HEK293 (cell line): ENCODE measurements around the gene HMCN1.

ENCODE experiments used
- CTCF ChIA-PET: fragments of 350-600 bp; formaldehyde crosslinking; extraction: SDS; loops from one replicate; lab custom pipeline; 2021; ENCODE audit warnings: antibody characterized with exemption; lab: Yijun Ruan, JAX
- POLR2A ChIA-PET: fragments of 300-600 bp; formaldehyde crosslinking; extraction: SDS; loops from one replicate; lab custom pipeline; 2020; ENCODE audit warnings: antibody characterized with exemption, inconsistent platforms; lab: Yijun Ruan, JAX
- H3K27ac ChIP-seq: fragments of 200-500 bp; sonication (Bioruptor generic); 2 replicates; pipeline ENCODE4 v1.5.1; 2014; ENCODE audit warnings: low read depth, low read length, control low read depth, inconsistent platforms; ENCODE audit errors: extremely low read depth
- H3K36me3 ChIP-seq, 2 experiments: fragments of 200-500 bp in 1 of 2; sonication (Bioruptor generic) in 1 of 2; 1 replicate in 1 of 2; 2 replicates in 1 of 2; pipeline ENCODE4 v1.5.1; 2014 to 2017; ENCODE audit warnings: inconsistent platforms in 2 of 2, low read length in 2 of 2; ENCODE audit not compliant: control insufficient read depth in 2 of 2, insufficient read depth in 1 of 2
- H3K4me1 ChIP-seq: fragments of 200-500 bp; sonication (Bioruptor generic); 2 replicates; pipeline ENCODE4 v1.5.1; 2014; ENCODE audit warnings: mild to moderate bottlenecking, low read length, inconsistent platforms; ENCODE audit not compliant: control insufficient read depth, insufficient read depth
- H3K4me3 ChIP-seq: 2 replicates; pipeline ENCODE4 v1.5.1; 2011; ENCODE audit warnings: low read depth, mild to moderate bottlenecking, control low read depth, low read length, moderate library complexity
- H3K9me3 ChIP-seq: fragments of 200-500 bp; sonication (Bioruptor generic); 2 replicates; pipeline ENCODE4 v1.5.1; 2014; ENCODE audit warnings: low read depth, low read length, inconsistent platforms; ENCODE audit not compliant: control insufficient read depth, insufficient read depth
- PRDM1 ChIP-seq: fragments of 450-650 bp; formaldehyde crosslinking; IDR thresholded peaks from 2 replicates; pipeline ENCODE4; 2016; ENCODE audit warnings: missing biosample characterization, missing genetic modification characterization
- WT1 ChIP-seq: fragments of 450-650 bp; formaldehyde crosslinking; IDR thresholded peaks from 2 replicates; pipeline ENCODE4 v1.5.1; 2016; ENCODE audit warnings: missing biosample characterization, missing genetic modification characterization
- YY1 ChIP-seq: fragments of 450-650 bp; formaldehyde crosslinking; IDR thresholded peaks from 2 replicates; pipeline ENCODE4 v1.5.1; 2018; ENCODE audit warnings: missing biosample characterization, missing genetic modification characterization
- ZBTB21 ChIP-seq: fragments of 450-650 bp; formaldehyde crosslinking; IDR thresholded peaks from 2 replicates; pipeline ENCODE4 v1.5.1; 2017; ENCODE audit warnings: missing biosample characterization, missing genetic modification characterization
- ZBTB8A ChIP-seq: fragments of 450-650 bp; formaldehyde crosslinking; IDR thresholded peaks from 2 replicates; pipeline ENCODE4 v1.5.1; 2016; ENCODE audit warnings: missing biosample characterization, missing genetic modification characterization
- ZNF146 ChIP-seq: fragments of 450-650 bp; formaldehyde crosslinking; IDR thresholded peaks from 2 replicates; pipeline ENCODE4 v1.5.1; 2016; ENCODE audit warnings: missing biosample characterization, missing genetic modification characterization
- ZNF155 ChIP-seq: fragments of 450-650 bp; formaldehyde crosslinking; IDR thresholded peaks from 2 replicates; pipeline ENCODE4 v1.5.1; 2016; ENCODE audit warnings: missing biosample characterization, missing genetic modification characterization
- ZNF169 ChIP-seq: fragments of 450-650 bp; formaldehyde crosslinking; IDR thresholded peaks from 2 replicates; pipeline ENCODE4 v1.5.1; 2016; ENCODE audit warnings: missing biosample characterization, missing genetic modification characterization
- ZNF175 ChIP-seq: fragments of 450-650 bp; formaldehyde crosslinking; IDR thresholded peaks from 2 replicates; pipeline ENCODE4 v1.5.1; 2016; ENCODE audit warnings: missing biosample characterization, missing genetic modification characterization
- ZNF2 ChIP-seq: fragments of 450-650 bp; formaldehyde crosslinking; IDR thresholded peaks from 2 replicates; pipeline ENCODE4 v1.5.1; 2016; ENCODE audit warnings: missing biosample characterization, missing genetic modification characterization
- ZNF23 ChIP-seq: fragments of 450-650 bp; formaldehyde crosslinking; IDR thresholded peaks from 2 replicates; pipeline ENCODE4 v1.5.1; 2016; ENCODE audit warnings: missing biosample characterization, missing genetic modification characterization, borderline replicate concordance
- ZNF274 ChIP-seq, 2 experiments: fragments of 200-500 bp in 1 of 2; fragments of 450-650 bp in 1 of 2; sonication (Bioruptor generic) in 1 of 2; formaldehyde crosslinking in 1 of 2; IDR thresholded peaks; 2 replicates each; pipeline versions ENCODE4 v1.5.1 to v1.6.1; 2014 to 2016; ENCODE audit warnings: borderline replicate concordance in 1 of 2, inconsistent platforms in 1 of 2, low read length in 1 of 2, missing biosample characterization in 1 of 2, missing genetic modification characterization in 1 of 2
- ZNF324 ChIP-seq: fragments of 450-650 bp; formaldehyde crosslinking; IDR thresholded peaks from 2 replicates; pipeline ENCODE4 v1.5.1; 2016; ENCODE audit warnings: missing biosample characterization, missing genetic modification characterization
- ZNF394 ChIP-seq: fragments of 450-650 bp; formaldehyde crosslinking; IDR thresholded peaks from 2 replicates; pipeline ENCODE4 v1.5.1; 2016; ENCODE audit warnings: missing biosample characterization, missing genetic modification characterization, mild to moderate bottlenecking, moderate library complexity, borderline replicate concordance
- ZNF510 ChIP-seq: fragments of 450-650 bp; formaldehyde crosslinking; IDR thresholded peaks from 2 replicates; pipeline ENCODE4 v1.5.1; 2018; ENCODE audit warnings: mild to moderate bottlenecking, missing genetic modification characterization, missing biosample characterization; ENCODE audit not compliant: insufficient replicate concordance
- ZNF529 ChIP-seq: fragments of 450-650 bp; formaldehyde crosslinking; IDR thresholded peaks from 2 replicates; pipeline ENCODE4 v1.5.1; 2017; ENCODE audit warnings: missing genetic modification characterization, missing biosample characterization; ENCODE audit not compliant: insufficient replicate concordance
- ZNF561 ChIP-seq: fragments of 450-650 bp; IDR thresholded peaks from 2 replicates; pipeline ENCODE4 v1.5.1; 2018; ENCODE audit warnings: missing biosample characterization, missing genetic modification characterization, borderline replicate concordance
- ZNF701 ChIP-seq: fragments of 450-650 bp; formaldehyde crosslinking; IDR thresholded peaks from 2 replicates; pipeline ENCODE4 v1.5.1; 2016; ENCODE audit warnings: missing biosample characterization, missing genetic modification characterization
- ZNF707 ChIP-seq: fragments of 450-650 bp; formaldehyde crosslinking; IDR thresholded peaks from 2 replicates; pipeline ENCODE4 v1.5.1; 2016; ENCODE audit warnings: missing biosample characterization, missing genetic modification characterization
- ZSCAN23 ChIP-seq: fragments of 450-650 bp; formaldehyde crosslinking; IDR thresholded peaks from 2 replicates; pipeline ENCODE4 v1.5.1; 2016; ENCODE audit warnings: missing biosample characterization, missing genetic modification characterization
- TF ChIP-seq, protein P1 (sequence below): fragments of 450-650 bp; formaldehyde crosslinking; IDR thresholded peaks from 2 replicates; pipeline ENCODE4 v1.5.1; 2016; ENCODE audit warnings: missing biosample characterization, missing genetic modification characterization
- TF ChIP-seq, protein P2 (sequence below): fragments of 450-650 bp; formaldehyde crosslinking; IDR thresholded peaks from 2 replicates; pipeline ENCODE4 v1.5.1; 2016; ENCODE audit warnings: missing biosample characterization, missing genetic modification characterization
- TF ChIP-seq, protein P3 (sequence below): fragments of 450-650 bp; formaldehyde crosslinking; IDR thresholded peaks from 2 replicates; pipeline ENCODE4 v1.5.1; 2016; ENCODE audit warnings: missing biosample characterization, missing genetic modification characterization

Gene HMCN1

DNA sequence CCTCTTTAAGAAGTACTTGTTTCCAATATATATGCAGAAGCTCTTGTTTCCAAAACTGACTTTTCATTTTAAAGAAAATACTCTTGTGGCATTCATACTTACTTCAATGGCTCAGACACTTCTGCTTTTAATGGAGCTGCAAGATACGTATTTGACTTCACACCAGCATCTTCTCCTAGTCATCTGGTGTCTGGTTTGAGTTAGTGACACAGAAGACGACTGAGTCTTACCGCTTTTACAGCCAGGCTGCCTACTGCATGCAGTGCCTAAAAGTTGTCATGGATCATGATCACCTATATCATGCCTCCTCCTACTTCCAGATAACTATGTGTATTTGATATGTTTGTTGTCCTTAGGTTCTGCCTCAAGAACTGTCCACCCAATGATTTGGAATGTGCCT, 455.0 kb downstream of the HMCN1 start (continued):
- TF ChIP-seq ZNF510 (tag by site-specific recombination) (no peak), ZNF561 (tag by site-specific recombination) (no peak), ZNF169 (tag by site-specific recombination) (no peak), ZNF529 (no peak)
- TF ChIP-seq, protein P1, sequence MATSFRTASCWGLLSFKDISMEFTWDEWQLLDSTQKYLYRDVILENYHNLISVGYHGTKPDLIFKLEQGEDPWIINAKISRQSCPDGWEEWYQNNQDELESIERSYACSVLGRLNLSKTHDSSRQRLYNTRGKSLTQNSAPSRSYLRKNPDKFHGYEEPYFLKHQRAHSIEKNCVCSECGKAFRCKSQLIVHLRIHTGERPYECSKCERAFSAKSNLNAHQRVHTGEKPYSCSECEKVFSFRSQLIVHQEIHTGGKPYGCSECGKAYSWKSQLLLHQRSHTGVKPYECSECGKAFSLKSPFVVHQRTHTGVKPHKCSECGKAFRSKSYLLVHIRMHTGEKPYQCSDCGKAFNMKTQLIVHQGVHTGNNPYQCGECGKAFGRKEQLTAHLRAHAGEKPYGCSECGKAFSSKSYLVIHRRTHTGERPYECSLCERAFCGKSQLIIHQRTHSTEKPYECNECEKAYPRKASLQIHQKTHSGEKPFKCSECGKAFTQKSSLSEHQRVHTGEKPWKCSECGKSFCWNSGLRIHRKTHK (tag by site-specific recombination) = no peak
- TF ChIP-seq, all 188 proteins: peak for 0

DNA sequence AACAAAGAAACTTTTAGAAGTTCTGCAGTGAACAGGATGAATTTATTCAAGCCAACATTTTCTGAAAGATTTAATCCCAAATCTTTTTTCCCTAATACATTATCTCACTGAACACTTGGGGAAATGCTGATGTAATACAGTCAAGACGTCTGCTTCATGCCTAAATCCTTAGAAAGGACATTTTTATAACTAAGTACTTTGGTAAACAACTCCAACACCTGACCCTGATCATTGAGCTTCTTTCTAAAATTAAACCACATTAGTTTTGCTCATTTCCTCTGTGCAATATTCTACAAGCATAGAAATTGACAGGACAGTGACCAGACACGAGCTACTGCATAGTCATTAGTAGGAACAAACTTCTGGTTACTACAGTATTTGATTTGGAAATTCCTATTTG, 457.3 kb downstream of the HMCN1 start:
- H3K4me3 ChIP-seq = no peak overlapping the region
- ChIA-PET POLR2A (no interaction called here), CTCF (no interaction called here)
- TF ChIP-seq ZNF2 (tag by site-specific recombination) (no peak), ZNF155 (tag by site-specific recombination) (no peak), YY1 (tag by site-specific recombination) (no peak), PRDM1 (no peak), ZNF274 (IDR thresholded peaks at IDR 0.05; ENCODE audit: low read length) (no peak), ZNF274 (tag by site-specific recombination; IDR thresholded peaks at IDR 0.05; ENCODE audit: borderline replicate concordance) (no peak), ZNF707 (tag by site-specific recombination) (no peak), ZNF23 (no peak), ZNF394 (tag by site-specific recombination) (no peak), ZNF701 (no peak), ZNF175 (tag by site-specific recombination) (no peak), ZSCAN23 (tag by site-specific recombination) (no peak), WT1 (tag by site-specific recombination) (no peak), ZNF324 (tag by site-specific recombination) (no peak), ZBTB8A (tag by site-specific recombination) (no peak)
- TF ChIP-seq, protein P2, sequence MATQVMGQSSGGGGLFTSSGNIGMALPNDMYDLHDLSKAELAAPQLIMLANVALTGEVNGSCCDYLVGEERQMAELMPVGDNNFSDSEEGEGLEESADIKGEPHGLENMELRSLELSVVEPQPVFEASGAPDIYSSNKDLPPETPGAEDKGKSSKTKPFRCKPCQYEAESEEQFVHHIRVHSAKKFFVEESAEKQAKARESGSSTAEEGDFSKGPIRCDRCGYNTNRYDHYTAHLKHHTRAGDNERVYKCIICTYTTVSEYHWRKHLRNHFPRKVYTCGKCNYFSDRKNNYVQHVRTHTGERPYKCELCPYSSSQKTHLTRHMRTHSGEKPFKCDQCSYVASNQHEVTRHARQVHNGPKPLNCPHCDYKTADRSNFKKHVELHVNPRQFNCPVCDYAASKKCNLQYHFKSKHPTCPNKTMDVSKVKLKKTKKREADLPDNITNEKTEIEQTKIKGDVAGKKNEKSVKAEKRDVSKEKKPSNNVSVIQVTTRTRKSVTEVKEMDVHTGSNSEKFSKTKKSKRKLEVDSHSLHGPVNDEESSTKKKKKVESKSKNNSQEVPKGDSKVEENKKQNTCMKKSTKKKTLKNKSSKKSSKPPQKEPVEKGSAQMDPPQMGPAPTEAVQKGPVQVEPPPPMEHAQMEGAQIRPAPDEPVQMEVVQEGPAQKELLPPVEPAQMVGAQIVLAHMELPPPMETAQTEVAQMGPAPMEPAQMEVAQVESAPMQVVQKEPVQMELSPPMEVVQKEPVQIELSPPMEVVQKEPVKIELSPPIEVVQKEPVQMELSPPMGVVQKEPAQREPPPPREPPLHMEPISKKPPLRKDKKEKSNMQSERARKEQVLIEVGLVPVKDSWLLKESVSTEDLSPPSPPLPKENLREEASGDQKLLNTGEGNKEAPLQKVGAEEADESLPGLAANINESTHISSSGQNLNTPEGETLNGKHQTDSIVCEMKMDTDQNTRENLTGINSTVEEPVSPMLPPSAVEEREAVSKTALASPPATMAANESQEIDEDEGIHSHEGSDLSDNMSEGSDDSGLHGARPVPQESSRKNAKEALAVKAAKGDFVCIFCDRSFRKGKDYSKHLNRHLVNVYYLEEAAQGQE (tag by site-specific recombination) = no peak
- no peak overlapping the region for H3K27ac ChIP-seq
- H3K4me1 ChIP-seq = no peaks in the 10 kb centered on the region
- no peaks in the 10 kb centered on the region for H3K36me3 ChIP-seq
- H3K9me3 ChIP-seq = no peaks in the 10 kb centered on the region

DNA sequence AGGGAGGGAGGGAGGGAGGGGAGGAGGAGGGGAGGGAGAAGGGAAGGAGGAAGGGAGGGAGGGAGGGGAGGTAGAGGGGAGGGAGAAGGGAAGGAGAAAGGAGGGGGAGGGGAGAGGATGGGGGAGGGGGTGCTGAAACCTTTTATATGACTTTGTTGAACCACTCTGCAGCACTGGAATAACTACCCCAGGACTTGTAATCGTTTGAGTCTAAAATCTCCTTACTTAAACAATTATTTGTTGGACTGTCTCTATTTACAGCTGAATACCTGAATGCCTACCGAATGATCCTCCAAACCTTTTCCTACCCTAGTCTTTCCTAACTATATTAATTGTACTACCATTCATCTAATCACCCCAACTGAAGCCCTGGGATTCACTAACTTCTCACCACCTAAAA, 459.0 kb downstream of the HMCN1 start:
- POLR2A ChIA-PET = no interaction called here
- no peak for TF ChIP-seq ZNF146
- no peak for TF ChIP-seq ZBTB21
- no peak for TF ChIP-seq ZNF324 (tag by site-specific recombination)
- TF ChIP-seq, protein P3, sequence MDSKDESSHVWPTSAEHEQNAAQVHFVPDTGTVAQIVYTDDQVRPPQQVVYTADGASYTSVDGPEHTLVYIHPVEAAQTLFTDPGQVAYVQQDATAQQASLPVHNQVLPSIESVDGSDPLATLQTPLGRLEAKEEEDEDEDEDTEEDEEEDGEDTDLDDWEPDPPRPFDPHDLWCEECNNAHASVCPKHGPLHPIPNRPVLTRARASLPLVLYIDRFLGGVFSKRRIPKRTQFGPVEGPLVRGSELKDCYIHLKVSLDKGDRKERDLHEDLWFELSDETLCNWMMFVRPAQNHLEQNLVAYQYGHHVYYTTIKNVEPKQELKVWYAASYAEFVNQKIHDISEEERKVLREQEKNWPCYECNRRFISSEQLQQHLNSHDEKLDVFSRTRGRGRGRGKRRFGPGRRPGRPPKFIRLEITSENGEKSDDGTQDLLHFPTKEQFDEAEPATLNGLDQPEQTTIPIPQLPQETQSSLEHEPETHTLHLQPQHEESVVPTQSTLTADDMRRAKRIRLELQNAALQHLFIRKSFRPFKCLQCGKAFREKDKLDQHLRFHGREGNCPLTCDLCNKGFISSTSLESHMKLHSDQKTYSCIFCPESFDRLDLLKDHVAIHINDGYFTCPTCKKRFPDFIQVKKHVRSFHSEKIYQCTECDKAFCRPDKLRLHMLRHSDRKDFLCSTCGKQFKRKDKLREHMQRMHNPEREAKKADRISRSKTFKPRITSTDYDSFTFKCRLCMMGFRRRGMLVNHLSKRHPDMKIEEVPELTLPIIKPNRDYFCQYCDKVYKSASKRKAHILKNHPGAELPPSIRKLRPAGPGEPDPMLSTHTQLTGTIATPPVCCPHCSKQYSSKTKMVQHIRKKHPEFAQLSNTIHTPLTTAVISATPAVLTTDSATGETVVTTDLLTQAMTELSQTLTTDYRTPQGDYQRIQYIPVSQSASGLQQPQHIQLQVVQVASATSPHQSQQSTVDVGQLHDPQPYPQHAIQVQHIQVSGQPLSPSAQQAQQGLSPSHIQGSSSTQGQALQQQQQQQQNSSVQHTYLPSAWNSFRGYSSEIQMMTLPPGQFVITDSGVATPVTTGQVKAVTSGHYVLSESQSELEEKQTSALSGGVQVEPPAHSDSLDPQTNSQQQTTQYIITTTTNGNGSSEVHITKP (tag by site-specific recombination) = no peak

More for the DNA sequence above, 459.0 kb downstream of the HMCN1 start:
- Histone ChIP-seq H3K27ac (no peak overlapping the region), H3K4me1 (no peaks in the 10 kb centered on the region), H3K36me3 (no peaks in the 10 kb centered on the region), H3K9me3 (no peaks in the 10 kb centered on the region), H3K4me3 (no peak overlapping the region)
- CTCF ChIA-PET = interaction anchor here (1.2 kb wide), 1 partner anchor 380 kb away, joined by 3 read pairs; no protein-coding TSS in a partner anchor
